SKM-1 treated with dmso at 0.1 percent for 144 hours (cell line): ENCODE measurements around the gene ESR1.
"Not testable (repeated sequence)": the region's sequence is repeated elsewhere in the genome, so short reads cannot be mapped to it uniquely, and the experiment has no call there.

ENCODE experiments used
- DNase-seq: peaks from one replicate; lab custom pipeline; 2025; ENCODE audit not compliant: unreplicated experiment; lab: John Stamatoyannopoulos, UW

Gene ESR1

DNA sequence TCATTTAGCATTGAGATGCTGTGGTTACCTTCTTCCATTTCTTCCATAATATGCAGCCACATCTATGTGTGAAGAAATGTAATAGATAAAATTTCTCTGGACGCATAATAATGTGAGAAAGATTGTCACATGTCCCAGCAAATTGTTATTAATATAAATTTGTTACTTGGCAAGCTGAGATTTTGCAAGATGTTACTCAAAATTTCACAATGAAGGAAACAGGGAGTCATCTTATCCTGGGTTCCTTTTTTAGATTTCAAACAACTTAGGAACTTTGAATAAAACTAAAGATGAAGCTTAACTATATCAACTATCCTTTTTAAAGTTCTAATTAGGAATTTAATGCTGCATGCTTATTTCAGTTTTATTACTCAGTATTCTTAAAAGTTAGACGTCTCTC lies 3.6 kb downstream of the ESR1 start:
- DNase-seq, result no peak

DNA sequence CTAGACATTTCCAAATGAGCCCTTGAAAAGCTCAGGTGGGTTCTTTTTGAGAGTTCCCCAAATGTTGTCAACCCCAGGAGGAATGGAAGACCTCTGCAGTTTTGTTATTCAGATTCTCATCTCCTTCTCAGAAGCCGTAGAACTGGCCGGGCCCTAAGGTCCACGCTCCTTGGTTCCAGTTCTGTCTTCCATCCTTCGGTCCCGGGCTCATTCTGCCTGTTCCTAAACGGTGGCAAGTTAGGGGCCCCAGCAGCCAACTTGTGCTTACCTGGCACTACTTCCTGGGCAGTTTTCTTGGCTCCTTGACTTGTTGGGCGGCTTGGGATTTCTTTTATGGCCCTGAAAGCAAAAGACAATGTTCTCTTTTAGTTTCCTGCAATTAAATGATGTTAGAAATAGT lies 6.4 kb downstream of the ESR1 start:
- DNase-seq, result no peak

DNA sequence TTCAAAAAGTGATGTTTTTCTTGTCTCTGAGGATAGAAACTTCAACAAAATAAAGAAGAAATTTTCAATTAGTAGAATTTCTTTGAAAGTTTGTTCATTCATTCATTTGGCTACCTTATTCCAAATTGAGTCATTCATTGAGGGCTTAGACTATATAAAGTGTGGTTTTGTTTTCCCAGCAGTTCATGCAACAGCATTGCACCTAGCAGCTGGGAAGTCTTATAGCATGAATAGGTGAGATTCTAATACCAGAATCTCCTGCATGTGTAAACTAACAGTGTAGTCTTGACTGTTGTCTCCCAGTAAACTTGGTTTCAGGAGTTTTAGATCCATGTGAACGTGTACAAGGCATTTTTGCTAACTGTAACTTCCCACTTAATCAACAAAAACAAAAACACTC lies 7.1 kb downstream of the ESR1 start:
- DNase-seq, result no peak

DNA sequence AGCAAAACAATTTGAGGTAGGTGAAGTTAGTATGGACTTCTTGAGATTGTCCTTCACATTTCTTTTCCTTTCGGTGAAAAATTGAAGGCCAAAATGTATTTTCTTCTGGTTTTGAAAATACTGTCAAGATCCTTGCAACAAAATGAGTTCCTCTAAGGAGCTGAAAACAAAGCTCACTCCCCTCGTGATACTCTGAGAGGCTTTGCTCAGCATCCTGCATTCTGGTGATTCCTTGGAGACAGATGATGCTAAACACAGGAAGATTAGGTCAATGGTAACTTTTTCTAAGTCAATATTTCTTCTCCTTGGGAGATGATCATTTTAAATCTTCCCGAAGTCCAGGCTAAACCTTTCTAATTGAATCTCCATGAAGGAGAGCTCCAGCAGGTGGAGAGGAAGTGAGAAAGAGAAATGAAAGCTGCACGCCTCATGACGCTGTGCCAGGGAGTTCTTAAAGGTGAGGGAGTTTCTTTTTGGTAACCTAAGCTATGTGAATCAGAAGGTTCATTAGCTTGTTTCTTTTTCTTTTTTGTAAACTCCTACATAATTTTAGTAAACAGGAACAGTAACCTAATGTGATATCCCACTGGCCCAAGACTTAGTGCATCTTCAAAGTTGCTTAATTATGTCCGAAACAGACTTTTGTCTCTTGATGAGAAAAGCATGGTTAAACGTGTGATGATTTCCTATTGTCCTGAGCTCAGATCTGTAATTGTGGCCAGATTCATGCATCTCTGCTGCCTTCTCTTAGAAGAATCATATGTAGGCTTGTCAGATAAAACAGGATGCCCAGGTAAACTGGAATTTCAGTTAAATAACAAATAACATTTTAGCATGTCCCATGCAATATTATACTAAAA lies 15.0 kb downstream of the ESR1 start:
- DNase-seq, result no peak

DNA sequence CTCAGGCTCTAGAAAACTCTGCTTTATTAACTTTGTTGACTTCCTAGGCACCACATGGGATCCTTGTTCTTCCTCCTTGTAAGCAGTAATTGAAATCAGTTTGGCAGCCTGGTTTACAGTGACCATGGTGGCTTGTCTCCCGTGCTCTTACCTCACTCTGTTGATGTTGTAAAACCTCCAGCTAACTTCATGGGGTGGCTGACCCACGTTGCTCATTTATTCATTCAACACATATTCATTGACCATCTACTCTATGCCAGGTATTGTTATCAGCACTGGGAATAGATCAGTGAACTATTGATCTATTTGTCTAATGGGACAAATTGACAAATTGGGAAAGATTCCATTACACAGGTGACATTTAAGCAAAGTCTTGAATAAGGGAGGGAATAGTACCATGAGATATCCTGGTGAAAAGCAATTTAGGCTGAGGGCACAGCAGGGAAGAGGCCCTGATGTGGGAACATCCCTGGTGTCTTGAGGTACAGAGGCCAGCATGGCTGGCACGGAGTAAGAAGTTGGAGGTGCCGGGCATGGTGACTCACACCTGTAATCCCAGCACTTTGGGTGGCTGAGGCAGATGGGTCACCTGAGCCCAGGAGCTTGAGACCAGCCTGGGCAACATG lies 19.1 kb downstream of the ESR1 start:
- no peak for DNase-seq

DNA sequence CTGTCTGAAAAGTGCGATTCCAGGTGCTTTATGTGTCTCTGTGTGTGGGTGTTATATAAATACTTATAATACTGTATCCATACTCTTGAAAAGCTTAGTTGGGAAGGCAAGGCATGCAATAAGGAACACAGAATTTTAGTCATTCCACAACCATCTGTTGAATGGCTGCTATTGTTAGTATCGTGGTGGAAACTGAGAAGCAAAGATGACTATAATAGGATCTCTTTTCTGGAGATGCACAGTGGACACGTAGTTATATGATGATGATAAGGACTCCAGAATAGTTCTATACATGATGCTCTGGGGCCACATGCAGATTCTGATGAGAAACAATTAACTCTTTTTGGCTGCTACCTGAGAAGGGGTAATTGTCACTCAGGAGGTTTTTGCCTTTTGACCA lies 25.2 kb downstream of the ESR1 start:
- DNase-seq, result no peak

DNA sequence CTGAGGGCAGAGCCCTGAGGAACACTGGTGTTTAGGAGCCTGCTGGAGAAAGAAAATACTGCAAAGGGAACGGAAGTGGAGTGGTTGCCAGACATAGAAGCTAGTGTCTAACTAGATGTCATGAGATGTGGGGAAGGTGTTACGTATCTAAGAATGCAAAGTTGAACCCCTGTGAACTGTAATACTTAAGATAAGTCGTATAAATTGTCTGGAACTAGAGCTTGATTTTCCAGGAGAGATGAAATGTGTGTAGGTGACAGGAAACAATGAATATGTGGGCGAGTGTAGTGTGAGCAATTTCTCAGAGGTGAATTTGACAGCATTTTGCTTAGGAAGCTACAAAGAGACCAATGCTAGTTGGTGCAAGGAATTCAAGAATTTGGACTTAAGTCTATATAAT lies 27.9 kb downstream of the ESR1 start:
- DNase-seq, result no peak

DNA sequence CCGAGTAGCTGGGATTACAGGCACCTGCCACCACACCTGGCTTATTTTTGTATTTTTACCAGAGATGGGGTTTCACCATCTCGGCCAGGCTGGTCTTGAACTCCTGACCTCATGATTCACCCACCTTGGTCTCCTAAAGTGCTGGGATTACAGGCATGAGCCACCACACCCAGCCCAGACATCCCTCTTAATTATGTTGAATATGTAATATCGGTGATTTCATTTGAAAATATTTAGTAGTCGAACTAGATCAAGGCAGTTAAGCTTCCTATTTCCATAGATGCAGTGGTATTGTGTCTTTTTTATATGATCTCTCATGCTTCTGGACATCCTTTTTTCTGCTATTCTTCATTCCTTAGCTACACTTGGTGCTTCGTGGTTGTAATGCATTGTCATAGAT lies 29.7 kb downstream of the ESR1 start:
- no peak for DNase-seq

DNA sequence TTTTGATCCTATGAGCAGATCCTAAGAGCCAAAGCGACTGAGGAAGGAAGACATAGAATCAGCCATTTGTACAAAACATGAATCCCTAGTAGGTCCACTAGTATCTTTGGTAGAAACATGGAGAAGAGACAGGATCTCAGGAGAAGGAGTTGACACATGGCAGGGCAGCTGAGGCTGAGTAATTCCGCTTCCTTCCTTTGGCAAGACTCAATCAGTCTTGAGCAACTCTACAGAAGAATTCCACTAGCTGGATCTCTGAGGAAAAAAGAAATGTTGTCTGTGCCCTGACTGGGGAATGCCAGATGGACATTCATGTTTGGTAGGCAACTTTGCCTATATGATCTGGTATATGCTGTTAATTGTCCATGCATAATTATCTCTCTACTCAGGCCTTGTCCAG lies 35.3 kb downstream of the ESR1 start:
- no peak for DNase-seq

DNA sequence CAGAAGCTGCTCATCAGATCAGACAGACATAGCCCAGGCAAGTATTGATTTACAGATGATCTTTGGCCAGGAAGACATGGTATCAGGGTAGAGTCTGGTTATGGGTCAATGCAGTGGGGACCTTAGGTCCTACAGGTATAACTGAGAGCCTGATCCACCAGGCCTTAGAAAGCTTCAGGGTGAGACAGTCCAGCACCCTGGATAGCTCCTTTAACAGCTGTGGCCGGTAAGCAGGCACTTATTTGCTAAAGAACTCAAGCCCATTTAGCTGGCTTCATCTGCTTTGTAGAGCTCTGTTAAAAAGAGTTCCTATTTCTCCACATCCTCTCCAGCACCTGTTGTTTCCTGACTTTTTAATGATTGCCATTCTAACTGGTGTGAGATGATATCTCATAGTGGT lies 39.6 kb downstream of the ESR1 start:
- no peak for DNase-seq

DNA sequence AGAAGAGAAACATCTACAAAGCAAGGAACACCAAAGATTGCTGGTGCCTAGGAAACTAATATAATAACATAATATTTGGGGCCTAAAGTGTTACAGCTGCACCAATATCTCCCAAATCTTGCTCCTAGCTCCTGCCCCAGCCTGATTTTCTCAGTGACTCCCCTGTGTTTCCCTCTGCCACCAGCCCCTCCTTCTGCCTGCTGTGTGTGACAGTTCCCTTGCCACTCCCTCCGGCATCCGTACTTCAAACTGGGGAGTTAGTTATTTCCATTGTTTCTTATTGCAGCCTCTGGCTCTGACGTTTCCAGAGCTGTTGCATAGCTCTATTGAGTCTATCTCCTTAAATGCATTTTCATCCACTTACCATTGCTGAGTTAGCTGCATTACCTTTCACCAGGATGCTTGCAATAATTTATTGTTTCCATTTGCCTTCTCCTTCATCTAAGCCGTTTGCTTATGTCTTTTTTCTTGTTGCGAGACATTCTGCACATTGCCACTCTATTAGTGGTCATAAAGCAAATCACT lies 43.1 kb downstream of the ESR1 start:
- no peak for DNase-seq

DNA sequence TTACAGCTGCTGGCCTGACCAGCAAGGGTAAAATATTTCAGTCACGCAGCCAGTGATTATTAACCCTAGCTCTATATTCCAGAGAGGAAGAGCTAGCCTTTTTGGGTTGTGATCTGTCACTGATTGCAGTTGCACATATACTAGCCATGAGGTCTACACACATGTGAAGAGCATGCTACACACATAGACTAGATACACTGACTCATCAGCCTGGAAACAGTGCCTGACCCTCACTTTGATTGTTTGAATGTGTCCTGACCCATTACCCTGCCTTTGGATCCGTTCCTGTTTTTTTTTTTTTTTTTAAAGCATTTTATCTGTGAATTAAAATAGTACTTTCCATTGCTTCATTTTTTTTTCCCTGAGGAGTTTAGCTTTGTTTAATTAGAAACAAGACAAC lies 50.8 kb downstream of the ESR1 start:
- no peak for DNase-seq

DNA sequence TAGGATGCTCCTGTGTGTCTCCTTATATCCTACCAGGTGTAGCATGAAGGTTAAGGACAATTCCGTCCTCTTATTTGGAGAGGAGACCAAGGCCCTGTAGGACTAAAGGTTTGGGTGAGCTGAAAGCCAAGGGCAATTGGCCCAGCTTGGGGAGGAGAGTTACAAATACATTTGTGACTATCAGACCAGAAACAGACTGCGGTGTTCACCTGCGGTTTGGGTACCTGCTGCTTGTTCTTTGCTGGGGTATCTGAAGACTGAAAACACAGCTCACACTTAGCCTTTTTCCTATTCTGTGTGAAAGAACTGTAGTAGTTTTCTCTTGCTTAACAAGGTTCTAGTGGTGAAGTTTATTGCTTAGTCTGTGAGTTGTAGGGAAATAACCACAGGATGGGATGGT lies 55.0 kb downstream of the ESR1 start:
- no peak for DNase-seq

DNA sequence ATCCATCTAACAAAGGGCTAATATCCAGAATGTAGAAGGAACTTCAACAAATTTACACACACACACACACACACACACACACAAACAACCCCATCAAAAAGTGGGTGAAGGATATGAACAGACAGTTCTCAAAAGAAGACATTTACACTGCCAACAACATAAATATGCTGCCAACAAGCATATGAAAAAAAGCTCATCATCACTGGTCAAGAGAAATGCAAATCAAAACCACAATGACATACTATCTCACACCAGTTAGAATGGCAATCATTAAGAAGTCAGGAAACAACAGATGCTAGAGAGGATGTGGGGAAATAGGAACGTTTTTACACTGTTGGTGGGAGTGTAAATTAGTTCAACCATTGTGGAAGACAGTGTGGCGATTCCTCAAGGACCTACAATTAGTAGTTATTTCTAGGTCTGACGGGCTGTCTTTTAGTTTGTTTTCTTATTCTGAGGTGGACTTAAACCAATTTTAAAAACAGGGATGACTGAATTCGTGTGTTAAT lies 59.9 kb downstream of the ESR1 start:
- DNase-seq, result not testable (repeated sequence)

DNA sequence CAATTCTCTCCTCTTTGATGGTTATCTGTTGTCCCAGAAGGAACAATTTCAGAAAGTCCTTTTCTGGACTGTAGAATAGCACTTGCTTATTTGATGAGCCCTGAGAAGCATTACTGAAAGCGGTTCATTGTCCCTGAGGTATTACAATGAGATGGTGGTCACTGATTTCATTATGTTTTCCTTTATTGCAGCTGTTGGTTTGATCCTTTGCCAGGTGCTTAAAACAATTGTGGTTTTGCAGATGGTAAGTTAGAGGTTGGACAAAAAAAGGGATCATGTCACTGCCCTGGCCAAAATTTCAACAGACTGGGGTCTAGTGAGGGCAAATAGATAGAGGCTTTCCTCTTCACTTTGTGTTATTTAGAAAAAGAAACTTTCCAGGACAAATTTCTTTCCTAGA lies 61.9 kb downstream of the ESR1 start:
- DNase-seq, result no peak

DNA sequence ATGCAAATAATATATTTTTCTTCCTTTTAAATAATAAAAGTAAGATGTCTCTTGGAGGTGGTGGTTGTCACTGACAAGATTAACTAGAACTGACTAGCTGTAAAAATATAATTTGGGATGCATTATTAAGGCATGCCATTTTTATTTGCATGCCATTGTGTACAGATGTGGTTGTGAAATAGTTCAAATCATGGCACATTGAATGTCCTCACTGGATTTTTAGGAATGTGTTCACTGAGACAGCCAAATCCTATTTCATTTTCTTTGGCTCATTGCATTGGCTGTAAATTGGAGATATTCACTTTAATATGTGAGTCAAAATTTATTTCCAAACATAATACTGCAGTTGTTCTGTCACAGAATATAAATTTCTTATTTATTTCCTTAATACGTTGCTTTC lies 62.3 kb downstream of the ESR1 start:
- DNase-seq, result no peak

DNA sequence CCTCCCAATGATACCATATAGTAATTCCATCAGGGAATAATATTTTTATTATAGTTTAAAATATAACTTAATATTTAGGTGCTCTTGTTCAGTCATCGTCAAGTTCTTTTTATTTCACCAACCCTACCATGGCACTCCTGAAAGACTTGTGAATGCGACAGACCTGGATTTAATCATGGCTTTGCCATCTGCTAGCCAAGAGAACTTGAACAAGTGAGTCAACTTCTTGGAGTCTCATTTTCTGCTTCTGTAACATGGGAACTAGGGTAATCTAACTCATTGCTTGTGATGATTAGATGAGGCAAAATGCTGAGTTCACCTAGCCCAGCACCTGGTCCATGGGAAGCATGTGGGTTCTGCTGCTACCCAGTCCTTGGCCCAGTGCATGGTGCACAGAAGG lies 62.9 kb downstream of the ESR1 start:
- no peak for DNase-seq

DNA sequence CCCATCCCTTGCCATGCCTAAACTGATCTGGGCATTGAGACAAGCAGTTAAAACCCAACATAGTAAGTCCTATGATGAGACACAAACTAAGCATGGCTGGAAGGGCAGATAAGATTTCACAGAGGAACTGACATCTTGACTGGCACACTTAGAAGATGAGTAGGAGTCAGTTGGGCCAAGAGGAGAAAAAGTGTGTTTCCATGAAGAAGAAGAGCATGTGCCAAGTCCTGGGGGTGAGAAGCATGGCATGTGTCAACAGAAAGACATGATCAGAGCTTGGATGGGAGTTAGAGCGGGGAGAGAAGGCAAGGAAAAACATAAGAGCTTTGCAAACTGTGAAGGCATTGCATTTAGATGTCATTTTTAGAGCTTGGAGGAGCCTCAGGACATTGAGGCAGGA lies 68.0 kb downstream of the ESR1 start:
- DNase-seq, result no peak

DNA sequence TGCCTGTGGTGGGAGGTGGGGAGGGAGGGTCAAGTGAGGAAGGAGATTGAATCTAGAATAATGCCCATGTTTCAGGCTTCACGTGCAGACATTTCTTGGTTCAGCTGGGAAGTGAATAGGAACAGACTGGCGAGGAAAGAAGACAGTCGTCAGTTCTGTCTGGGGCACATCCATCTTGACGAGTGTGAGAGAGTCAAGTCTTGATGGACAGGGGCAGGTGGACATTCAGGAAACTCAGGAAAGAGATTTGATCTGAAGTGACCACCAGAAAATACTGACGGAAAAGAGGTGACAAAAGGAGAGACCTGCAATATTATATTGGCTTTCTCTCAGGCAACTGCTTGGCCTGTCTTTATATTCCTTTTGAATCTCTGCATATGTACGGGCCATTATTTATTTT lies 68.6 kb downstream of the ESR1 start:
- DNase-seq, result no peak

DNA sequence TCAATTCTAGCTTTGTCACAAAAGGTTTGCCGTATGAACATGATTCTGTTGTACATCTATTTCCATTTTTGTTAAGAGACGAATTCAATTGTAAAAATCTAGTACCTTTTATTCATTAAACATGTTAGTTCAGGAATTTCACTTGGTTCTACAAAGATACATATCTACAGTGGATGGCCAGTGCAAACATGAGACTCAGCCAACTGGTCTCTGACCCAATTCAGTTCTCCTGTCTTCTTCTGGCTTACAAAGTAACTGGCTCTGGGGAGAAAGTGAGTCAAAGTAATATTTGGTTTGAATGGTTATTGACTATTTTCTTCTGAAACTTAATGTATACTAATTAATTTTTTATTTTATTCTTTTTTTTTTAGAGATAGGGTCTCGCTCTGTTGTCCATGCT lies 70.0 kb downstream of the ESR1 start:
- DNase-seq, result no peak

DNA sequence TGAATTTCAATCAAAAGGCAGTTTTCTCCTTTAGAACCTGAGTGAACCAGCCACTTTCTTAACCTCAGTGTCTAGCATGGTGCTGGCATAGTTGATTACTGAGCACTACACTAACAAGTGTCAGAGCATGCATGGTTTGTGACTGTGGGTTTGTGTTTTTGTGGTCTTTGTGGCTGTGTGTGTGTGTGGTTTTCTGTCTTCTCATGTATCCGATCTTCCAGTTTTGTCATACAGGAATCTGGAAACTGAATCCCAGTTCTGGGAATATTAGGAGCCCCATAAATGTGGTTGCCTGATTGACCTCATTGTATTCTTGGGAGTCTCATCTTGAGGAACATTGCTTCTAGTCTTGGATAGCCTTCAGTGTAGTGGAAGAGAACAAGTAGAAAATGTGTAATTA lies 73.7 kb downstream of the ESR1 start:
- no peak for DNase-seq

DNA sequence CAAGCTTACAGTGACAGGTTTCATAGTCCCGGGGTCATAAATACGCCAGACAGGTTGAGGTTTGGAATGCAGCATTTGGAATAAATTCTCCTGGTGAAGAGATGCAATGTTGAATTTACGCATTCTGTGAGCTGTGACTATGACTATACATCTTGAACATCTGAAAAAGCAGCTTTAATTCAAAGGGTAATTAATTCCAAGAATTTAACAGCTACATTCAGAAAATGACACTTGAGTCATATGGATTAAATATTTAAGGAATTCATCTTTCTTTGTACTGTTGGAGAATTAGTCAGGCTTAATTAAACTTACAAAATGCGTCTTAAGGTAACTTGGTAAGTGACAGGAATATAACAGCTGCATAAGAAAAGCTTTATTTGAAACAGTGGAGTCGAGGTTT lies 74.7 kb downstream of the ESR1 start:
- no peak for DNase-seq
